Tibial nerve (tissue), 4 donors: ENCODE measurements around the gene EIF2AK2.

ENCODE experiments used
- EP300 ChIP-seq, 2 donors: sonication (generic); formaldehyde crosslinking; IDR thresholded peaks; one replicate each; pipeline ENCODE4 v1.6.1; 2017; ENCODE audit warnings: antibody characterized with exemption in 2 of 2, mild to moderate bottlenecking in 1 of 2
- POLR2A ChIP-seq, 2 donors: fragments of 450-650 bp; IDR thresholded peaks; one replicate each; pipeline ENCODE4 v1.6.1; 2017; ENCODE audit warnings: antibody characterized with exemption in 2 of 2, mild to moderate bottlenecking in 2 of 2, moderate library complexity in 2 of 2
- TF ChIP-seq, protein P1 (sequence below), 5 experiments: fragments of 200-600 bp in 3 of 5; fragments of 450-650 bp in 2 of 5; sonication (generic) in 3 of 5; IDR thresholded peaks; one replicate each; pipeline ENCODE4 v1.5.1; 2016 to 2019; ENCODE audit warnings: antibody characterized with exemption in 5 of 5, mild to moderate bottlenecking in 3 of 5, moderate library complexity in 2 of 5

- TF ChIP-seq, protein P1, sequence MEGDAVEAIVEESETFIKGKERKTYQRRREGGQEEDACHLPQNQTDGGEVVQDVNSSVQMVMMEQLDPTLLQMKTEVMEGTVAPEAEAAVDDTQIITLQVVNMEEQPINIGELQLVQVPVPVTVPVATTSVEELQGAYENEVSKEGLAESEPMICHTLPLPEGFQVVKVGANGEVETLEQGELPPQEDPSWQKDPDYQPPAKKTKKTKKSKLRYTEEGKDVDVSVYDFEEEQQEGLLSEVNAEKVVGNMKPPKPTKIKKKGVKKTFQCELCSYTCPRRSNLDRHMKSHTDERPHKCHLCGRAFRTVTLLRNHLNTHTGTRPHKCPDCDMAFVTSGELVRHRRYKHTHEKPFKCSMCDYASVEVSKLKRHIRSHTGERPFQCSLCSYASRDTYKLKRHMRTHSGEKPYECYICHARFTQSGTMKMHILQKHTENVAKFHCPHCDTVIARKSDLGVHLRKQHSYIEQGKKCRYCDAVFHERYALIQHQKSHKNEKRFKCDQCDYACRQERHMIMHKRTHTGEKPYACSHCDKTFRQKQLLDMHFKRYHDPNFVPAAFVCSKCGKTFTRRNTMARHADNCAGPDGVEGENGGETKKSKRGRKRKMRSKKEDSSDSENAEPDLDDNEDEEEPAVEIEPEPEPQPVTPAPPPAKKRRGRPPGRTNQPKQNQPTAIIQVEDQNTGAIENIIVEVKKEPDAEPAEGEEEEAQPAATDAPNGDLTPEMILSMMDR (IDR thresholded peaks at IDR 0.05) = no peak
- TF ChIP-seq POLR2A (IDR thresholded peaks at IDR 0.05) (no peak), EP300 (IDR thresholded peaks at IDR 0.05) (no peak)
Measured at GRCh38 chr2:37098416-37099118, 58.2 kb downstream of the EIF2AK2 start.
